Fibroblast of villous mesenchyme (primary cell): ENCODE results near the gene NUDT14. TPM values are rescaled to one million over a fixed set of nuclear protein-coding genes. Genes with fewer than 3 reads are reported as not detected.

Experiments used
- DNase-seq: peaks from one replicate; pipeline ENCODE4 v3.0.0-alpha.2; 2010; ENCODE audit warnings: low read depth
- H3K4me3 ChIP-seq: 2 replicates; pipeline ENCODE4 v1.5.1; 2011; ENCODE audit warnings: low read depth, mild to moderate bottlenecking, low read length
- CTCF ChIP-seq: IDR thresholded peaks from 2 replicates; pipeline ENCODE4 v1.5.1; 2012; ENCODE audit warnings: low read depth, mild to moderate bottlenecking, low read length; ENCODE audit not compliant: insufficient read depth
- total RNA-seq: library from RNA; depleted of rRNA; stranded (reverse); fragments of >200 nt; gene quantifications from 2 replicates; pipeline ENCODE4 v1.2.3, GENCODE V29; 2012

The NUDT14 gene
- total RNA-seq, 1 donor = 17.7 TPM

DNA sequence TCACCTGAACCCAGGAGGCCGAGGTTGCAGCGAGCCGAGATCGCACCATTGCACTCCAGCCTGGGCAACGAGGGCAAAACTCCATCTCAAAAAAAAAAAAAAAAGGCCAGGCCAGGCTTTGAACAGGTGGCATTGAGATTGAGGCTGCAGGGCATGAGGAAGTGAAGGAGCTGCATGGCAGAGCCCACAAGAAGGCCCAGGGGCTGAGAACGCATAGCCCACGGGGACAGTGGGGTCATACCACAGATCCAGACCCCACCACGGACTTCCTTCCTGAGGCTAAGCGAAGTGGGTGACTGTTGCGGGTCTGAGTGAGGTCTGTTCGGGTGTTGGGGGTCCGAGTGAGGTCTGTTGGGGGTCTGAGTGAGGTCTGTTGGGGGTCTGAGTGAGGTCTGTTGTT lies 20.3 kb downstream of the NUDT14 start:
- no peak overlapping the region for H3K4me3 ChIP-seq
- TF ChIP-seq CTCF = no peak
- DNase-seq = no peak

DNA sequence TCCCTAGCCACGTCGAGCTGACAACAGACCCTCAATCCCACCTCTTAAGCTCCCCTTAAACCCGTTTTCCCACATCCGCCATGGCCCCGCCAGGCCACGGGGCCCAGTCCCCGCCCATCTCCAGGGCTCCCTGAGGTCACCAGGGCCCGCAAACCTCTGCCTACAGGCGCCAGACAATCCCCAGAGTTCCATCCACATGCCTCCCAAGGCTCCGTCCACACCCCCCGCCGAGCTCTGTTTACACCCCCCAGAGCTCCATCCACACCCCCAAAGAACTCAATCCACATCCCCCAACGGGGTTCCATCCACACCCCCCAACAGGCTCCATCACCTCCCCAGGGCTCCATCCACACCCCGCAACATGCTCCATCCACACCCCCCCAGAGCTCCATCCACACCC lies 21.8 kb downstream of the NUDT14 start:
- no peak for DNase-seq
- TF ChIP-seq CTCF = no peak
- H3K4me3 ChIP-seq = no peak overlapping the region

DNA sequence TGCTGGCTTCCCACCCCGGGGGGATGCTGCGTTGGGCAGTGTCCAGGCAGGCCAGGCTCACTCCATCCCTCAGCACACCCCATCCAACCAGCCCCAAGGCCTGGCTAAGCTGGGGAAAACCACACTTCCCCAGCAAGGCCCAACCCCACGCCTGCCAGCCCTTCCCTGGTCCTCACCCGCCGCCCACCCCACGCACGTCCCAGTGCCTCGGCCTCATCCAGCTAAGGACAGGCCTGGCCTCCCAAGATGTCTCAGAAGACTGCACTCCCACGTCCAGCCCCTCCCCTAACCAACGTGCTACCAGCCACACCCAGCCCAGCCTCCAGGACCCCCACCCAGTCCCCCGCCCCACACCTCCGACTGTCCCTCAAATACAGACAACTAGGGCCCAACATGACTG lies 22.3 kb downstream of the NUDT14 start:
- H3K4me3 ChIP-seq = no peak overlapping the region
- no peak for DNase-seq
- no peak for TF ChIP-seq CTCF

DNA sequence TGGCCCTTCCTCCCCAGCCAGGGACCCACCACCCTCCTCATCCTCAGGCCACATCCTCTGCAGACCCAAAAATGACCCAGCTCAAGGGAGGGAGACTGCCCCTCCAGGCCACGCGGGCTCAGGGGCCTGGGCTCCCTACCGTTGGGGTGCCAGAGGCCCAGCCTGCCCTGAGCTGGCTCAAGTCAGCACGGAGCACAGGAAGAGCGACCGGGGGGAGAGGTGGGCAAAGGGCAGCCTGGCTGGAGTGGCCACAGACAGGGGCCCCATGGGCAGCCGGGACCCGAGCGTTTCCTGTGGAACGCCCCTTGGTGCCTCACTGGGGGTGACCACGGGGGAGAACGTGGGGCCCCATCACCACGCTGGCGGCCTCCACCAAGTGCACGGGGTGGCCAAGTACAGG lies 23.2 kb downstream of the NUDT14 start:
- DNase-seq = no peak
- TF ChIP-seq CTCF = no peak

DNA sequence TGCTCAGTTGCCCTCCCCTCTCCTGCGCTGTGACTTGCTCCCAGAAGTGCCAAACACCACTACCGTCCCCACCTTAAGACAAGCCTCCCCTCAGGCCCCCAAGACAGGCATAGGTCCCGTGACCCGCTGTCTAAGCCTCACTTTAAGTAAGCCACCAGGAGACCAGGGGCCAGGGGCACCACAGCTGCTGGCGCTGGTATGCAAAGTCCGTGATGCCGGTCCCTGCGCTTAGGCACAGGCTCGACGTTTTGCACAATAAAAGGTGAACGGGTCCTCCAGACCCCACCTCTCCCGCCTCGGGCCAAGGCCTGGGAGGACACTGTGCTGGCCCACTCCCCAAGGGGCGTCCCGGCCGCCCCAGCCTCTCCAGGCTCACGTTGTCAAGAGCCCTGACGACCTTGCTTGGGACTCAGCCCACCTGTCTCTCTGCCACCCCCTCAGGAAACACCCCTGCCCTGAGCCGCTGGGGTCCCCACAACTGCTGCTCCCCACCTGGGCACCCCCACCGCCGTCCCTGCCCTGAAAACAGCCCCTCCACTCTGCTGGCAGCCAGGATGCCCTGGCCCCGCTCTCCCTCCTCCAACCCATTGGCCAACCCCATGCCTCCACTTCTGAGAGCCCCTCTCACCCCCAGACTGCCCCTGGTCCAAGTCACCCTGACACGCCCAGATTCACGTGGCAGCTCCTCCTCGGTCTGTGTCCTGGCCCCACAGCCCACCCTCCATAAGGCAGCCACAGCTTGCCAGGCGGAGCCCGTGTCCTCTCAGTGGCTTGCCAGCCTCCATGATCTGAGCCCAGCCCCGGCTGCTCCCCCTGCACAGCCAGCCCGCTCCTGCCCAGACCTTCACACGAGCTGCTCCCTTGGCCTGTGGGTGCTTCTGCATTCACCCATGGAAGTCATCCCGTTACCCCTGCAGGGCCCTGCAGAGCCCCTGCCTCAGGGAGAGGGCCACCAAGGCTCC lies 24.4 kb downstream of the NUDT14 start:
- DNase-seq = no peak
- no peak for TF ChIP-seq CTCF
- H3K4me3 ChIP-seq = no peak overlapping the region

More for the DNA sequence above, 23.2 kb downstream of the NUDT14 start:
- H3K4me3 ChIP-seq = no peak overlapping the region

- DNase-seq = no peak
- no peak for TF ChIP-seq CTCF
- H3K4me3 ChIP-seq = no peak overlapping the region
Measured at GRCh38 chr14:105155681-105156413, 25.3 kb downstream of the NUDT14 start.
